Stimulated activated CD4-positive, alpha-beta T cell treated with anti-CD3 and anti-CD28 coated beads, Interleukin-4, amount 100 ng/mL, for 48 hours (primary cell): ENCODE data around the gene SLC36A4.
A peak's percentile ranks its signal among the peaks of the same experiment; 100 is the strongest.
"Not testable (repeated sequence)": the region's sequence is repeated elsewhere in the genome, so short reads cannot be mapped to it uniquely, and the experiment has no call there.

Experiments
- DNase-seq, 2 donors: peaks; one replicate each; pipeline ENCODE4 v3.0.0-alpha.2; 2020; ENCODE audit warnings: low read depth in 2 of 2

The SLC36A4 gene

DNA sequence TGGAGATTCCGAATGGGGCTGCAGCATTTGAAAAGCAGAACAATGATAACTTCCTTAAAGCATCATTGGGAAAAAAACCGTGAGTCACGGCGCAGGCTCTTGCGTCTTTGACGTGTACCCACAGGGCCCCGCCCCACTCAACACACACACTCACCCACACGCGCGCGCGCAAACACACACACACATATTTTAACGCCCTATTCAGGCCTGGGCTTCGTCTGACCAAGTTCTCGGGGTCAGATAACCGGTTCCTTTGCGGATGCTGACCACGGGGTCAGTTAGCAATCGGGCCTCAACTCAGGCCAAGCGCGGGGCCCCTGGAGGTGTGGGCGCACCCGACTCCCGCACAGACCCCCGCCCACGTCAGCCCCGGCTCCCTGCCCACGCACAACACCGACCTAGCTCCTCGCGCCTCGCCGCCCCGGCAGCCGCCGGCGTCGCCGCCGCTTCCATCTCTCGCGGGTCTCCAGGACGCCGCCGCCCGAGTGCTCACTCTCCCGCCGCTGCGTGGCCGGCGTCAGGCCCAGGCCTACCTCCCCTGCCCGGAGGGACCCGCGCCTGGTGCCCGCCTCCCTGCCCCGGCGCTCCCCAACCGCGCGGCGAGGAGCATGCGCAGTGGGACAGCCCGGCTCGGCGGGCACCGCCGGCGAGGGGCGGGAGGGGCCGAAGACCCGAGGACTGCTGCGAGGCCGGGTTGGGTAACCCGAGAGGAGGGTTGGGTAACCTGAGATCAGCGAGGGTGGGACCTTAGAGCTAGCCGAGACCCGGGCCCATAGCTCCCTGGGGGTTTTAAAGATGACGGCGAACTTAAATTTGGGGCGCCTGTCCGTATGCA is at the start of gene SLC36A4:
TSS of gene SLC36A4 (minus strand) at position 612 of the 835 bp plus-strand sequence. CDS start at position 453, 159 bp downstream.
- peak; percentile 72 to 84 for DNase-seq

DNA sequence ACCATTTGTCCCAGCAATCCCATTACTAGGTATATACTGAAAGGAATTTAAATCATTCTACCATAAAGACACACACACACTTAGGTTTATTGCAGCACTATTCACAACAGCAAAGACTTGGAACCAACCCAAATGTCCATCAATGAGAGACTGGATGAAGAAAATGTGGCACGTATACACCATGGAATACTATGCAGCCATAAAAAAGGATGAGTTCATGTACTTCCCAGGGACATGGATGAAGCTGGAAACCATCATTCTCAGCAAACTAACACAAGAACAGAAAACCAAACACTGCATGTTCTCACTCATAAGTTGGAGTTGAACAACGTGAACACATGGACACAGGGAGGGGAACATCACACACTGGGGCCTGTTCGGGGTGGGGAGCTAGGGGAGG is 49.0 kb upstream of the SLC36A4 start:
- DNase-seq = not testable (repeated sequence)

DNA sequence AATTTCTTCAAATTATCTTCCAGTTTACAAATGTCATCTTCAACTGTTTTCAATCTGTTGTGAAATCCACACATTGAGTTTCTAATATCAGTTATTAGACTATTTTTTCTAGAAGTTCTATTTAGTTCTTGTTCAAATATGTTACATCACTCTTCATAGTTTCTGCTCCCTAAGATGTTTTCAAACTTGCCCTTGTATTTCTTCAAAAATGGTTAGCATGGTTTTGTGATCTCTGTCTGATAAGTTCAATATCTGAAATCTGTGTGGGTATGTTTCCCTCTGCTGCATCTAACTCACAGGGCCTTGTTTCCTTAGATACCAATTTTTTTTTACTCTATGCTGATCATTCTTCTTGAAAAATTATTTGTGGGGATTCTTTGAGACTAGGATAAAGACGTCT is 46.2 kb upstream of the SLC36A4 start:
- no peak for DNase-seq

DNA sequence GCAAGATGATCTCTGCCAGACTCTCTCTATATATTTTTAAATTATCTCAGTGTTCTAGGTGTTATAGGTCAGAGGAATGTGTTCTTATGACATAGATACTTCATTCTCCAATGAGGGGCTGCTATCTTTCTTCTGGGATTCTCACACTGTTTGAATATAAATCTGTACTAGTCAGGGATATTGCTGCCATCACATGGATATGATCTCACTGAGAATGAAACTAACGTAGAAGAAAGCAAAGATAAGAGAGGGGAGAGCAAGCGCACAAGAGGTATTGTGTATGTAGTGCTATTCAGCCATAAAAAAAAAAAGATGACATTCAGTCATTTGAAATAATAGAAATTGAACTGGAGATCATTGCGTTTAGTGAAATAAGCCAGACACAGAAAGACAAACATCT is 42.2 kb upstream of the SLC36A4 start:
- DNase-seq = no peak

GRCh38 chr11:93238956-93239355 is 41.2 kb upstream of the SLC36A4 start:
- no peak for DNase-seq

- peak in 1 of 2 donors; percentile 7 for DNase-seq
Observed at GRCh38 chr11:93236741-93237675, 39.2 kb upstream of the SLC36A4 start.

DNA sequence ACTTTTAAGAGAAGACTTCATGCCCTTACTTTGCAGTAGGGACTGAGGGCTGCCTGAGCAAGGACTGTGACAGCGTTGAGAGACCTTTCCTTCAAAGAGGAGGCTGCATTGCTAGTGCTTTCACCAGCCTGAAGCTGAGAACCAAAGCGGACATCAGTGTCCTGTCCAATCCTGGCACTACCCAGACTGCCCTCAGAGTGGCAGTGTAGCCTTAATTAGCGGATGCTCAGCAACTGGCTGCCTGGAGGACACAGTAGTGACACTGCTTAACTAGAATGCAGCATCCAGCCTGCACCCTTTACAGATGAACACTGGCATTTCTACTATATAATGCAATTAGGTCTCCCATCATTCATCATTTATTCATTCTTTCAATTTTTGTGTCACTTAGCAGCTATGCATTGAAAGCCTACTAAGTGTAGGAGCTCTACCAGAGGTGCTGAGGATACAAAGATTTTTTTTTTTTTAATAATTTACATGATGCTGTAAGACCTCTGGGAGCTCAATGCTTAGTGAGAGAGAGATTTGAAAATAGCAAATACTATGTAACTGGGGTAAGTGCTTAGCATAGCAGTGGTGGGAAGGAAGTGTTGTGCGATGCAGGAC is 36.9 kb upstream of the SLC36A4 start:
- DNase-seq = peak; percentile 58 to 61

GRCh38 chr11:93229876-93230275 is 32.1 kb upstream of the SLC36A4 start:
- DNase-seq = no peak

DNA sequence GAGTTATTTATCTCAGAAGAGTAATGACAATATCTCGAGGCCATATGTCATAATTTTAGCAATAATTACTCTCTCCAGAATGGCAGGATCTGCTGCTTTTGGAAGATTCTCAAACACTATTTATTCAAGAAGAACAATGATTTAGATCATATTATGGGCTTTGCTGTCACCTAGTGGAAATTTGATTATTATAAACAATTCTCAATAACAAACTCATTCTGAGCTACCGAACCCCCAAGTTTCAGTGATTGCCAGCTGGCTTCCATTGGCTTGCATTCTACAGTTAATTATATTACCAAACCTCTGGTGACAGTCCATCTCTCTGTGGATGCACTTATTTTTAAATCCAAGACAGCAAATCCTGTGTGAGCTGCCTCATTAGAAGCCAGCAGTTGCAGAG is 27.9 kb upstream of the SLC36A4 start:
- no peak for DNase-seq

GRCh38 chr11:93221539-93221938 is 23.7 kb upstream of the SLC36A4 start:
- no peak for DNase-seq

DNA sequence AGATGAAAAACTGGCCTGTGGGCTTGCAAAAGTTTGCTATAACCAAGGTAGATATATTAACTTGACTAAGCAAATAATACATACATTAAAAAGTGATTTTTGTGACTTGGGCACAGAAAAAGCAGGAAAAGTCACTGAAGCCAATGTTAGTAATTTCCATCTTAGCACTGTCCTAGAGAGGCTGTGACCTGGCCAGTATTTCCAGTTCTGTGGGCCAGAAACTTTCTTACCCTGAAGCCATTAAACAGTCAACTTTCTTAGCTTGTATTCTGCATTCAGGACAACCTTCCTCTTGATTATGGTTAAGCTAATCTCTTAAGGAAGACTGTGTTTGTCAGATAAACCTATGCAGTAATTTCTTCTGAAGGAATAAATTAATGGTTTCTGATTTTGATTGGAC is 22.3 kb upstream of the SLC36A4 start:
- DNase-seq = no peak

DNA sequence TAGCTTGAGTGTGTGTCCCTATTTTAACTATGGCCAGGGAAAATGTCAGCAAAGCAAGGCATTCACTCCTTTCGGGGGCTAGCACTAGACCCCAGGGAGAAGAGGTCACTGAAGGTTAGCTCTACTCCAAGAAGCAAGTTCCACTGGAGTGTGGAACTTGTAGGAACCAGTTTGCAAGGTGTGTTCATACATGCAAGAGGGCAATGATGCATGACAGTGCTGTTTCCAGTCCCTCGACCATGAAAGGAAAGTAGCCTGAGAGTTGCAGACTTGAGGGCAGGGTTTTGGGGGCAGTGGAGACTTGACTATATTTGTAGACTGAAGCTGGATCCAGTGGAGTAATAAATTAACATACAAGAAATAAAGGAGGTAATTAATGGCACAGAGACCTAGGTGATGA is 21.6 kb upstream of the SLC36A4 start:
- no peak for DNase-seq

GRCh38 chr11:93216511-93217101 is 18.8 kb upstream of the SLC36A4 start:
- DNase-seq = no peak

GRCh38 chr11:93213622-93214021 is 15.8 kb upstream of the SLC36A4 start:
- DNase-seq = no peak

DNA sequence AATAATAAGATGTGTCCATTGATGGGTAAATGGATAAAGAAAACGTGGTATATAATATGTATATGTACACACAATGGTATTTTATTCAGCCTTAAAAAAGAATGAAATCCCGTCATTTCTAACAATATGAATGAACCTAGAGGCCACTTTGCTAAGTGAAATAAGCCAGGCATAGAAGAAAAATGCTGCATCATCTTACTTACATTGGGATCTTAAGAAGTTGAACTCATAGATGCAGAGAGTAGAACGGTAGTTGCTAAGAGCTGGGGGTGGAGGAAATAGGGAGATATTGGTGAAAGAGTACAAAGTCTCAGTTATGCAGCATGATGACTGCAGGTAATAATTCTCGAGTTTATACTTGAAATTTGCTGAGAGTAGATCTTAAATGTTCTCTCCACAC is 14.3 kb upstream of the SLC36A4 start:
- no peak for DNase-seq

DNA sequence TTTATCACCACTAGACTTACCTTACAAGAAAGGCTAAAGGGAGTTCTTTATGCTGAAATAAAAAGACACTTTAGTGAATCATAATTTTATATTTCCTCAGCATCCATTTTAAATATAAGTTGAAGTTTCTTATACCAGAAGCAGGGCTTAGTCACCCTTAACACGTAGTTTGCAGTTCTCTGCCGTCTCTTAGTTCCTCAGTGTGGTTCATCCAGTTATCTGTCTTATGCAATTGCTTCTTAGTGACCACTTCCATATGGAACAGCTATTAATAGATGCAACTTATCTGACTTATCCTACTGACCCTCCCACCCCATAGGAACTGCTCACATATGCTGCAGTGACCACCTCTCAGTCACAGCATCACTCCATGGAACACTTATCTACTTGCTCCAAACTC is 11.7 kb upstream of the SLC36A4 start:
- no peak for DNase-seq

DNA sequence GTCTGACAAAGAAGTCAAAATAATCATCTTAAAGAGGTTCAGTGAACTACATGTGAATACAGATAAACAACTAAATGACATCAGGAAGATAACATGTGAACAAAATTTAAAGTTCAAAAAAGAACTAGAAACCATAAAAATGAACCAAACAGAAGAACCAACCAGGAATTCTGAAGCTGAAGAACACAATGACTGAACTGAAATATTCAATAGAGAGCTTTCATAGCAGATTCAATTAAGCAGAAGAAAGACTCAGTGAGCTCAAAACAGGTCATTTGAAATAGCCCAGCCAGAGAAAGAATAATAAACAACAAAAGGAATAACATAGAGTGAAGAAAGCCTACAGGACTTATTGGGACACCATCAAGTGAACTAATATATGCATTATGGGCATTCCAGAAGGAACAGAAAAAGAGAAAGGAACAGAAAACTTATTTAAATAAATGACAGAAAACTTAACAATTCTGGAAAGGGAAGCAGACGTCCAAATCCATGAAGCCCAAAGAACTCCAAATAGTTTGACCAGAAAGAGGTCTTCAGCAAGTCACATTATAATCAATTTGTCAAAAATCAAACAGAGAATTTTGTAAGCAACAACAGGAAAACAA is 11.0 kb upstream of the SLC36A4 start:
- DNase-seq = no peak

DNA sequence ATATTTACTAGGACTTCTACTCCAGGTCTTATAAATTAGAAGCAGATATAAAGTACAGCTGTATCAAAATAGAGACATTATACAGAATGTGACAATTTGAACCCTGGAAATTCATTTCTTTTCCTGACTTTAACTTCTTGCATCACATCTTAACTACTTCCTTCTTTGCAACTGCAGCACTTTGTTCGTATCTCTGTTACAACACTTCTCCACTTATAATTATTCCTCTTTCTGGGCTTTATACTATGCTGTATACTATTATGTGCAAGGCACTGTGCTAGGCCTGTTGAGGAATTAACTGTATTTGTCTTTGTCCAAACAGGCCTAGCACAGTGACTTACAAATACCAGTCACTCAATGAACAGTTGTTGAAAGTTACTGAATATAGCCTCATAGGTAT is 1.8 kb upstream of the SLC36A4 start:
- no peak for DNase-seq

GRCh38 chr11:93198215-93198845 is 539 bp upstream of the SLC36A4 start:
- DNase-seq = no peak

DNA sequence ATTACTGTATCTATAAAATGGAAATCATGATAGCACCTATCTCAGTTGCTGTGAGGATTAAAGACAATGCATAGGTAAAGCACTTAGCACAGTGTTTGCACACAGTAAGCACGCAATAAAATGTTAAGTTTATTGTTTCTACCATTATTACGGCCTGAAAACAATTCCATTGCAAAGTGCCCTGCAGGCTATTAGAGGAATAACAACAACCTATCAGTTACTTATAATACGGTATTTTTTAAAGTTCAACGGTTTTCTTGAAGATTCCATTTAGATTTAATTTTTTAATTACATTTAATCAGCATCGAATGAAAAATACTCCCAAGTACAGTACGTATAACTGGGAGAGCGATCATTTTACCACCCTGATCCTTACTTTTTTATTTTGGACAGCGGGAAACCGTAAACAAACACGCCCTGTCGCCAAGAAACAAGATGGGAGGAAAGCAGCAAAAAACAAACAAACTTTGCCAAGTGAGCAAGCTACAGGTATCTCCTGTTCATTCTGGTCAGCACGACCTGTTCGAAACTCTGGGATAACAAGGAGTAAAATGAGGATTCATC is 893 bp downstream of the SLC36A4 start:
- no peak for DNase-seq
